ENCODE measurements around the gene MMRN1.

DNA sequence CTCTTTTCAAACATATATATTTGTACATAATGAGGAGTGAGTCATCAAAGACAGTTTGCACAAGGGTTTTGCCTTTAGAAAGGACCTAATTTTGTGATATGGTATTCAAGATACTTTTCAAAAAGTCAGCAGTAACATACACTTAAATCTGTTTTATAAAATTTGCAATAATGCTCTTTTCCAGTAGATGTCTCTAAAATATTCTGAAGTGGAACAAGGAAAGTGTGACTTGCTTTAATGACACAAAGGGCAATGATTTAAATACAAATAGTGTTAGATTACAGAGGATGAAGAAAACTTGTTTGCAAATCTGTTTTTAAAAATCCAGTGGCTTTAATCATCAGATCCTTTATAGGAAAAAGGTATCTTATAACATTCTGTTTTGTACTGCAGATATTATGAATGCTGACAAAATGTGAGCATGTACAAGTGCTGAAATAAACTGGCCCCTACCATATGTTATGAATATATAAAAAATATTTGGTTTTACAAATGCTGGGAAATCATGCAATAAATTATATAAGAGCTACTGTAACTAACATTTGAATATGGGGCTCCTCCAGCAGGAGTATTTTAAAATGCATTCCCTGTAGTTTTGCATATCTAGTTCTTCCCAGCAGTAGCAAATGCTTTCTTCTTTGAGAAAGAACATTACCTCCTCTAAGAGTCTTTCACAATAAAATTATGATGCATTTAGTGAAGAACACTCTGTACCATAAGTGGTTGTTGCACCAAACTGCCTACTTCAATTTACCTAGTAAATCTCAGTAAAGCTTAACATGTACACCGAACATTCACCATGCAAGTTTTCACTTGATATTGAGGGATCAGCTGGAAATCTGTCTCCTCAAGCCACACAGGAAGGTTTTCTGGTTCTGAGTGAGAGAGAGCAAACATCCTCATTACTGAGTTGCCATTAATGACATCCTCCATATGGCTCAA, 20.2 kb downstream of the MMRN1 start:
- no peak for TF ChIP-seq POLR2AphosphoS5 (IDR thresholded peaks at IDR 0.05)
- TF ChIP-seq, protein P1, sequence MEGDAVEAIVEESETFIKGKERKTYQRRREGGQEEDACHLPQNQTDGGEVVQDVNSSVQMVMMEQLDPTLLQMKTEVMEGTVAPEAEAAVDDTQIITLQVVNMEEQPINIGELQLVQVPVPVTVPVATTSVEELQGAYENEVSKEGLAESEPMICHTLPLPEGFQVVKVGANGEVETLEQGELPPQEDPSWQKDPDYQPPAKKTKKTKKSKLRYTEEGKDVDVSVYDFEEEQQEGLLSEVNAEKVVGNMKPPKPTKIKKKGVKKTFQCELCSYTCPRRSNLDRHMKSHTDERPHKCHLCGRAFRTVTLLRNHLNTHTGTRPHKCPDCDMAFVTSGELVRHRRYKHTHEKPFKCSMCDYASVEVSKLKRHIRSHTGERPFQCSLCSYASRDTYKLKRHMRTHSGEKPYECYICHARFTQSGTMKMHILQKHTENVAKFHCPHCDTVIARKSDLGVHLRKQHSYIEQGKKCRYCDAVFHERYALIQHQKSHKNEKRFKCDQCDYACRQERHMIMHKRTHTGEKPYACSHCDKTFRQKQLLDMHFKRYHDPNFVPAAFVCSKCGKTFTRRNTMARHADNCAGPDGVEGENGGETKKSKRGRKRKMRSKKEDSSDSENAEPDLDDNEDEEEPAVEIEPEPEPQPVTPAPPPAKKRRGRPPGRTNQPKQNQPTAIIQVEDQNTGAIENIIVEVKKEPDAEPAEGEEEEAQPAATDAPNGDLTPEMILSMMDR (IDR thresholded peaks at IDR 0.05): no peak
- no peak for TF ChIP-seq POLR2A (IDR thresholded peaks at IDR 0.05; ENCODE audit: low read depth)

All from esophagus muscularis mucosa (tissue), 3 donors.